ENCODE measurements around the gene PIN1.

The PIN1 gene

GRCh38 chr19:9791552-9792205 lies 43.4 kb upstream of the PIN1 start:
- DNase-seq (ENCODE audit: low read depth, low spot score) = peak; percentile 34
- H3K9ac ChIP-seq (ENCODE audit: insufficient read length) = no peak overlapping the region
- H3K9me3 ChIP-seq (ENCODE audit: low read depth, low read length) = no peaks in the 10 kb centered on the region
- H3K27ac ChIP-seq = no peak overlapping the region
- no peaks in the 10 kb centered on the region for H3K36me3 ChIP-seq (ENCODE audit: insufficient read depth, low read length)
- H3K4me3 ChIP-seq = peak overlapping the region; percentile 83
- TF ChIP-seq EZH2 (IDR thresholded peaks at IDR 0.05) = no peak
- no peak for TF ChIP-seq POLR2AphosphoS5 (IDR thresholded peaks at IDR 0.05; ENCODE audit: borderline replicate concordance, low read depth, low read length)
- TF ChIP-seq FOXP2 (optimal IDR thresholded peaks at IDR 0.05; ENCODE audit: control extremely low read depth, extremely low read length, insufficient read depth) = no peak

- Histone ChIP-seq H3K36me3 (ENCODE audit: insufficient read depth, low read length) (no peaks in the 10 kb centered on the region), H3K27ac (no peak overlapping the region), H3K9ac (ENCODE audit: insufficient read length) (peak overlapping the region; percentile 6), H3K4me3 (peak overlapping the region; percentile 83), H3K9me3 (ENCODE audit: low read depth, low read length) (no peaks in the 10 kb centered on the region)
- TF ChIP-seq EZH2 (IDR thresholded peaks at IDR 0.05) (no peak), FOXP2 (optimal IDR thresholded peaks at IDR 0.05; ENCODE audit: control extremely low read depth, extremely low read length, insufficient read depth) (no peak), POLR2AphosphoS5 (IDR thresholded peaks at IDR 0.05; ENCODE audit: borderline replicate concordance, low read depth, low read length) (no peak)
- DNase-seq (ENCODE audit: low read depth, low spot score) = peak; percentile 32
Measured at GRCh38 chr19:9792206-9793070, 42.7 kb upstream of the PIN1 start.

GRCh38 chr19:9793071-9793591 lies 42.0 kb upstream of the PIN1 start:
- Histone ChIP-seq H3K9me3 (ENCODE audit: low read depth, low read length) (no peaks in the 10 kb centered on the region), H3K36me3 (ENCODE audit: insufficient read depth, low read length) (no peaks in the 10 kb centered on the region), H3K4me3 (peak overlapping the region; percentile 83), H3K9ac (ENCODE audit: insufficient read length) (peak overlapping the region; percentile 6), H3K27ac (no peak overlapping the region)
- DNase-seq (ENCODE audit: low read depth, low spot score) = no peak
- TF ChIP-seq EZH2 (IDR thresholded peaks at IDR 0.05) = no peak

- Histone ChIP-seq H3K4me3 (no peak overlapping the region), H3K27ac (no peak overlapping the region), H3K9ac (ENCODE audit: insufficient read length) (no peak overlapping the region), H3K36me3 (ENCODE audit: insufficient read depth, low read length) (no peaks in the 10 kb centered on the region), H3K9me3 (ENCODE audit: low read depth, low read length) (no peaks in the 10 kb centered on the region)
- no peak for TF ChIP-seq EZH2 (IDR thresholded peaks at IDR 0.05)
- no peak for TF ChIP-seq FOXP2 (optimal IDR thresholded peaks at IDR 0.05; ENCODE audit: control extremely low read depth, extremely low read length, insufficient read depth)
- no peak for TF ChIP-seq POLR2AphosphoS5 (IDR thresholded peaks at IDR 0.05; ENCODE audit: borderline replicate concordance, low read depth, low read length)
- DNase-seq (ENCODE audit: low read depth, low spot score) = peak; percentile 87
Measured at GRCh38 chr19:9796113-9796773, 38.9 kb upstream of the PIN1 start.

- H3K9ac ChIP-seq (ENCODE audit: insufficient read length) = no peak overlapping the region
- no peaks in the 10 kb centered on the region for H3K9me3 ChIP-seq (ENCODE audit: low read depth, low read length)
- H3K36me3 ChIP-seq (ENCODE audit: insufficient read depth, low read length) = no peaks in the 10 kb centered on the region
- no peak overlapping the region for H3K27ac ChIP-seq
- no peak overlapping the region for H3K4me3 ChIP-seq
- TF ChIP-seq POLR2AphosphoS5 (IDR thresholded peaks at IDR 0.05; ENCODE audit: borderline replicate concordance, low read depth, low read length) = no peak
- no peak for TF ChIP-seq EZH2 (IDR thresholded peaks at IDR 0.05)
- no peak for TF ChIP-seq FOXP2 (optimal IDR thresholded peaks at IDR 0.05; ENCODE audit: control extremely low read depth, extremely low read length, insufficient read depth)
- DNase-seq (ENCODE audit: low read depth, low spot score) = no peak
Measured at GRCh38 chr19:9797871-9798270, 37.2 kb upstream of the PIN1 start.

GRCh38 chr19:9799162-9799561 lies 36.0 kb upstream of the PIN1 start:
- no peaks in the 10 kb centered on the region for H3K9me3 ChIP-seq (ENCODE audit: low read depth, low read length)

GRCh38 chr19:9801976-9802375 lies 33.1 kb upstream of the PIN1 start:
- Histone ChIP-seq H3K36me3 (ENCODE audit: insufficient read depth, low read length) (no peaks in the 10 kb centered on the region), H3K27ac (no peak overlapping the region), H3K9ac (ENCODE audit: insufficient read length) (no peak overlapping the region), H3K4me3 (no peak overlapping the region), H3K9me3 (ENCODE audit: low read depth, low read length) (no peaks in the 10 kb centered on the region)
- DNase-seq (ENCODE audit: low read depth, low spot score) = no peak
- no peak for TF ChIP-seq POLR2AphosphoS5 (IDR thresholded peaks at IDR 0.05; ENCODE audit: borderline replicate concordance, low read depth, low read length)
- TF ChIP-seq EZH2 (IDR thresholded peaks at IDR 0.05) = no peak
- no peak for TF ChIP-seq FOXP2 (optimal IDR thresholded peaks at IDR 0.05; ENCODE audit: control extremely low read depth, extremely low read length, insufficient read depth)

More at GRCh38 chr19:9799162-9799561, 36.0 kb upstream of the PIN1 start:
- no peak for DNase-seq (ENCODE audit: low read depth, low spot score)
- TF ChIP-seq POLR2AphosphoS5 (IDR thresholded peaks at IDR 0.05; ENCODE audit: borderline replicate concordance, low read depth, low read length) = no peak
- TF ChIP-seq FOXP2 (optimal IDR thresholded peaks at IDR 0.05; ENCODE audit: control extremely low read depth, extremely low read length, insufficient read depth) = no peak
- no peak for TF ChIP-seq EZH2 (IDR thresholded peaks at IDR 0.05)
- no peak overlapping the region for H3K9ac ChIP-seq (ENCODE audit: insufficient read length)
- no peak overlapping the region for H3K4me3 ChIP-seq
- H3K36me3 ChIP-seq (ENCODE audit: insufficient read depth, low read length) = no peaks in the 10 kb centered on the region
- H3K27ac ChIP-seq = no peak overlapping the region

GRCh38 chr19:9806803-9807202 lies 28.3 kb upstream of the PIN1 start:
- TF ChIP-seq EZH2 (IDR thresholded peaks at IDR 0.05) (no peak), FOXP2 (optimal IDR thresholded peaks at IDR 0.05; ENCODE audit: control extremely low read depth, extremely low read length, insufficient read depth) (no peak), POLR2AphosphoS5 (IDR thresholded peaks at IDR 0.05; ENCODE audit: borderline replicate concordance, low read depth, low read length) (no peak)
- Histone ChIP-seq H3K36me3 (ENCODE audit: insufficient read depth, low read length) (peaks cover 9% of the 10 kb centered on the region), H3K9me3 (ENCODE audit: low read depth, low read length) (no peaks in the 10 kb centered on the region), H3K9ac (ENCODE audit: insufficient read length) (no peak overlapping the region), H3K27ac (no peak overlapping the region), H3K4me3 (no peak overlapping the region)
- DNase-seq (ENCODE audit: low read depth, low spot score) = no peak

Measured in SK-N-MC (cell line).